ENCODE results near the gene ZNF79.

GRCh38 chr9:127390563-127390962 is 33.6 kb upstream of the ZNF79 start:
- TF ChIP-seq FOXM1 (IDR thresholded peaks at IDR 0.05; ENCODE audit: borderline replicate concordance, low read depth) = no peak
- no peak for TF ChIP-seq CEBPB (IDR thresholded peaks at IDR 0.05)
- TF ChIP-seq MAX (IDR thresholded peaks at IDR 0.05) = no peak
- no peak for TF ChIP-seq RAD21 (IDR thresholded peaks at IDR 0.05; ENCODE audit: low read depth)
- TF ChIP-seq CREB1 (IDR thresholded peaks at IDR 0.05; ENCODE audit: low read depth) = no peak
- no peak for TF ChIP-seq REST (IDR thresholded peaks at IDR 0.05; ENCODE audit: low read depth)
- TF ChIP-seq EGR1 (IDR thresholded peaks at IDR 0.05) = no peak
- no peak for TF ChIP-seq YY1 (IDR thresholded peaks at IDR 0.05; ENCODE audit: low read depth)
- no peak for TF ChIP-seq TAF1 (IDR thresholded peaks at IDR 0.05; ENCODE audit: low read depth)

Measured in Ishikawa (cell line).